Neuron (in vitro differentiated cells): ENCODE measurements around the gene HS3ST5.

ENCODE experiments used
- H2AFZ ChIP-seq: one replicate; pipeline ENCODE4 v1.6.1; 2013; ENCODE audit warnings: low read depth, mild to moderate bottlenecking, inconsistent platforms, low read length, moderate library complexity
- H3K27me3 ChIP-seq: one replicate; pipeline ENCODE4 v1.6.1; 2013; ENCODE audit warnings: low read length; ENCODE audit not compliant: insufficient read depth
- H3K36me3 ChIP-seq: one replicate; pipeline ENCODE4 v1.6.1; 2013; ENCODE audit warnings: low read length; ENCODE audit not compliant: insufficient read depth
- H3K4me1 ChIP-seq: one replicate; pipeline ENCODE4 v1.6.1; 2013; ENCODE audit warnings: low read length; ENCODE audit not compliant: insufficient read depth
- H3K4me3 ChIP-seq: 2 replicates; pipeline ENCODE4 v1.5.1; 2013; ENCODE audit warnings: mild to moderate bottlenecking, low read length, moderate library complexity
- H3K9me3 ChIP-seq: one replicate; pipeline ENCODE4 v1.6.1; 2013; ENCODE audit warnings: low read length

HS3ST5 gene

DNA sequence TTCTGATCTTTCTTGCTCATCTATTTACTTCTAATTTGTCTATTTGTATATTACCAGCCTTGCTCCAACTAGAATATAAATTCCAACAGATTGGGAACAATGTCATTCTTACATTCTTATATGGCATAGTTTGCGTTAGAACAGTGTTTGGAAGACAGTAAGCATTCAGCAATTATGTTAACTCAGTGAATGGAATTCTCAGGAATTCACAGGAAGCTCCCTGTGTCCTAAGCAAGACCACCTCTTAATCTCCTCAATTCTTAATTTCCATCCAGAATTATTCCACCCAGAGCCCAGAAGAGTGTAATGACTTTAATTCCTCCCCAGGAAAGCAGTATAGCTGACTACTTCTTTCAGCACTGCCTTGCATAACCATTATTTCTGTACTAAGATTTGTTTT lies 18.2 kb upstream of the HS3ST5 start:
- H2AFZ ChIP-seq, result no peak overlapping the region
- H3K36me3 ChIP-seq, result no peaks in the 10 kb centered on the region
- H3K27me3 ChIP-seq, result no peaks in the 10 kb centered on the region
- no peak overlapping the region for H3K4me3 ChIP-seq
- H3K9me3 ChIP-seq, result no peaks in the 10 kb centered on the region
- H3K4me1 ChIP-seq, result peaks cover 40% of the 10 kb centered on the region

GRCh38 chr6:114355300-114355699 lies 12.5 kb upstream of the HS3ST5 start:
- Histone ChIP-seq H3K4me3 (no peak overlapping the region), H3K27me3 (no peaks in the 10 kb centered on the region), H3K9me3 (no peaks in the 10 kb centered on the region), H3K36me3 (no peaks in the 10 kb centered on the region), H3K4me1 (peaks cover 6% of the 10 kb centered on the region), H2AFZ (no peak overlapping the region)

GRCh38 chr6:114354482-114354881 lies 11.7 kb upstream of the HS3ST5 start:
- Histone ChIP-seq H3K4me3 (no peak overlapping the region), H3K9me3 (no peaks in the 10 kb centered on the region), H3K27me3 (no peaks in the 10 kb centered on the region), H3K4me1 (peaks cover 6% of the 10 kb centered on the region), H3K36me3 (no peaks in the 10 kb centered on the region), H2AFZ (no peak overlapping the region)

GRCh38 chr6:114346451-114346850 lies 3.6 kb upstream of the HS3ST5 start:
- peaks cover 8% of the 10 kb centered on the region for H3K27me3 ChIP-seq
- H3K36me3 ChIP-seq, result no peaks in the 10 kb centered on the region
- no peak overlapping the region for H3K4me3 ChIP-seq
- H3K9me3 ChIP-seq, result no peaks in the 10 kb centered on the region
- peaks cover 34% of the 10 kb centered on the region for H3K4me1 ChIP-seq
- H2AFZ ChIP-seq, result no peak overlapping the region

DNA sequence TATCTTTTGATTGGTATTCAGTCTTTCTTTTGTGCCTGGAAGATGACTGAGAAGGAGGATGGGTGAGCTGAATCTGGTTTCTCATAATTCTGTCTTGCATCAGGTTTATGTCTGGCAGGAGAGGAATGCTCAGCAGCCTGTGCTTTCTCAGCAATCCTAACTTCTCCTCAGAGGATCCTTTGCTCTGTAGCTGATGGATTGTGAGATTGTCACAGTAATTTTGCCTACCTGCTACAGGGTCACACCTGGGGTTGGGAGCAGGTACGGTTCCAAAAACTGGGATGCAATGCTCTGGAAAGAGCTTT lies 2.1 kb upstream of the HS3ST5 start:
- peaks cover 13% of the 10 kb centered on the region for H3K27me3 ChIP-seq
- peaks cover 40% of the 10 kb centered on the region for H3K4me1 ChIP-seq
- H2AFZ ChIP-seq, result no peak overlapping the region
- no peaks in the 10 kb centered on the region for H3K36me3 ChIP-seq
- no peak overlapping the region for H3K4me3 ChIP-seq
- H3K9me3 ChIP-seq, result no peaks in the 10 kb centered on the region

DNA sequence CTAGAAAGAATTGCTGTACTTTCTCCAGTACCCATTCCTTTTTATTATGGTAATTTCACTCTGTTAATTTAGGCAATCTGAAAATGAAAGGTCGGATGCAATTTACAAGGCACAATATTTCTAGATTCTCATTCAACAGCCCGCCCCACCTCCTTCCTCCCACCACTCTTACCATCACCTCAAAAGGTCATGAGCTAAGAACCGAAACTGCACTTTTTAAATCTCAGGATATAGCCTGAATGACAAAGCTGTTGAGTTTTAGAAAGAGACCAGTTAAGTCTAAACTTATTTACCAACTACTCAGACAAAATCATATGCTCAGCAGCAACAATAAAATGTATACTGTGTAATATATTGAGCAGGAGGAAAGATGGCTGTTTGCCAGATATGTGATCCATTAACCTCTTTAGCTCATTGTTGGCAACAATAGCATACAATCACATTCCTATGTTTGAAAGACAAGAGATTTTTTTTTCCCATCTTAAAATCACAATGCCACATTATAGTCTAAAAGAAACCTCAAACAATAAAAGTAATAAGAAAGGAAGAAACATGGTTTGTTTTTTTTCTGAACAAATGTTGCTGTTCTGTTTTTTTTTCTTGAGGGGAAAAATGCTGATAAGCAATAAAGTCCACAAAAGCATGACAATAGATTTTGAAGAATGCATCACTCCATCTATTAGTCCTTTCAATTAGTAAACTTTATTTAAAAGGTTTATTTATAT lies 1.6 kb upstream of the HS3ST5 start:
- H2AFZ ChIP-seq, result no peak overlapping the region
- H3K4me3 ChIP-seq, result no peak overlapping the region
- no peaks in the 10 kb centered on the region for H3K36me3 ChIP-seq
- peaks cover 42% of the 10 kb centered on the region for H3K4me1 ChIP-seq
- H3K27me3 ChIP-seq, result peaks cover 13% of the 10 kb centered on the region
- no peaks in the 10 kb centered on the region for H3K9me3 ChIP-seq

GRCh38 chr6:114343782-114344144 lies 940 bp upstream of the HS3ST5 start:
- Histone ChIP-seq H3K4me1 (peaks cover 42% of the 10 kb centered on the region), H2AFZ (peak overlapping the region; percentile 88), H3K4me3 (peak overlapping the region; percentile 49), H3K36me3 (no peaks in the 10 kb centered on the region), H3K27me3 (peaks cover 13% of the 10 kb centered on the region), H3K9me3 (no peaks in the 10 kb centered on the region)

GRCh38 chr6:114342086-114342825 lies 567 bp downstream of the HS3ST5 start:
- Histone ChIP-seq H2AFZ (peak overlapping the region; percentile 74), H3K4me3 (peak overlapping the region; percentile 49), H3K36me3 (no peaks in the 10 kb centered on the region), H3K27me3 (peaks cover 13% of the 10 kb centered on the region), H3K4me1 (peaks cover 42% of the 10 kb centered on the region), H3K9me3 (no peaks in the 10 kb centered on the region)

DNA sequence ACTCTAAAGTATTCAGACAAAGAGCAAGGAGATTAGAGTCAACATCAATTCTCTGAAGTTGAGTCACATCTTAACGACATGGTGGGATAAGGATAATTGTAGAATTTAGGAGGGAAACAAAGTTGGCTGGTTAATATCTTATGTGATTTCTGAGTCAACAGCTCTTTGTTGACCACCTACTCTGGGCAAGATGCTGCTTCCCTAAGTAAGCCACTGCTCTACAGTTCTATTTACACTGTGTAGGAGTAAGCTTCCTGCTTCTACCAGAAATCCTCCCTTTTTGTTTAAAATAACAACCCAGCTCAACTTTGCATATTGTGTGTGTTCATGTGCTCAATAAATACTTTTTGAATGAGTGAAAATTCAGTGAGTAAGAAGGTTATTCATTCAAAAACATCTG lies 3.1 kb downstream of the HS3ST5 start:
- H3K9me3 ChIP-seq, result no peaks in the 10 kb centered on the region
- H3K4me1 ChIP-seq, result peaks cover 36% of the 10 kb centered on the region
- H3K27me3 ChIP-seq, result peaks cover 13% of the 10 kb centered on the region
- no peaks in the 10 kb centered on the region for H3K36me3 ChIP-seq
- H3K4me3 ChIP-seq, result no peak overlapping the region
- no peak overlapping the region for H2AFZ ChIP-seq

- H2AFZ ChIP-seq, result no peak overlapping the region
- H3K4me1 ChIP-seq, result no peaks in the 10 kb centered on the region
- H3K9me3 ChIP-seq, result no peaks in the 10 kb centered on the region
- H3K4me3 ChIP-seq, result no peak overlapping the region
- H3K36me3 ChIP-seq, result no peaks in the 10 kb centered on the region
- no peaks in the 10 kb centered on the region for H3K27me3 ChIP-seq
Measured at GRCh38 chr6:114334237-114334636, 8.6 kb downstream of the HS3ST5 start.

DNA sequence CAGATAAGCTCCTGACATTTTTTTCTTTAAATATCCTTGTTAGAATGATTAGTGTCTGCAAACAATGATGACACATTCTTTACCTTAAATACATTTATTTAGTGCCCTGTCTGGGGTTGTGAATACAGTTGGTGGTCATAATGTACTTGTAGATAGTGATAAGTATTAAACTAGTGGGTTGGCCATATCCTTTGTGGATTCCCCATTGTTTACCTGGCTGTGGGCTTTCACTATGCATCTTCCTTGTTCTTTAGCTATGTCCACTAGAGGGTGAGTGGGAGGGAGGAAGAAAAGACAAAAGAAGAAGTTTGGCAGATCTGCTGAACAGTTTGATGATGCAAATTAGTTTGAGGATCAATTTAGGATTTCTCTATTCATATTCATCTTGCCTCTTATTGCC lies 15.7 kb downstream of the HS3ST5 start:
- no peaks in the 10 kb centered on the region for H3K36me3 ChIP-seq

DNA sequence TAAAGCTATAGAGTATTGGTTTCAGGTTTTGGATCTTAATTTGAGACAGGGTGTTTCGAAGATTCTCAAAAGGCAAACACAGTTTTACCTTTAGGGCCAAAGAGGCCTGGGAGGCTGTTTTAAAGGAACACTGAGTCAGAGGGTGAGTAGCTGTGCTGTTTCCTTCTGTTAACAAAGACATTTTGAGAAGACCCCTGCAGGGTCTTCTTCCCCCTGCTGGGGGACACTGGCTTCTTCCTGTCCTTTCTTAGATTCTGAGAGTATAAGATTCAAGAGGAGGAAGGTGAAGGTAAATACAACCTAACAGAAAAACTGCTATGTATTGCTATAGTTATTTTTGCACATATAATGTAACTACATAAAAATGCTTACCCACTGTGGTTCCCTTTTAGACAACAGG lies 19.0 kb downstream of the HS3ST5 start:
- Histone ChIP-seq H3K4me1 (no peaks in the 10 kb centered on the region), H3K4me3 (no peak overlapping the region), H3K36me3 (no peaks in the 10 kb centered on the region), H2AFZ (no peak overlapping the region), H3K9me3 (no peaks in the 10 kb centered on the region), H3K27me3 (no peaks in the 10 kb centered on the region)

More for the DNA sequence above, 15.7 kb downstream of the HS3ST5 start:
- Histone ChIP-seq H2AFZ (no peak overlapping the region), H3K27me3 (no peaks in the 10 kb centered on the region), H3K4me1 (no peaks in the 10 kb centered on the region), H3K9me3 (no peaks in the 10 kb centered on the region), H3K4me3 (no peak overlapping the region)

DNA sequence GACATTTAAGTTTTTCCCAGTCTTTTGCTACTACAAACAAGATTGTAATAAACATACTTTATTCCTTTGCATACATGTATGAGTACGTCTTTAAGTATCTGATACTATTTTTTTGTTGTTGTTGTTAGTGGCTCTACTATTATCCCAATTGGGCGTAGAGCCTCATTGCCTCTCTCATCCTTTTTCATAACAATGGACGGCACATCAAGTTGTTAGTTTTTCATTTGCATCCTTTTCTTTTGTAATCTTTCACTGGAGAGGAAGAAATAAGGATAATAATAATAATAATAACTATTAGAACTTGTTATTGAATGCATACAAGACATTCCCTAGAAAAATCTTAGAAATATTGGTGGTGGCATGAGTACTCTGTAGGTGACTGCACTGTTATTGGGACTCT lies 23.1 kb downstream of the HS3ST5 start:
- no peaks in the 10 kb centered on the region for H3K36me3 ChIP-seq
- H2AFZ ChIP-seq, result no peak overlapping the region
- H3K27me3 ChIP-seq, result no peaks in the 10 kb centered on the region
- peaks cover 6% of the 10 kb centered on the region for H3K4me1 ChIP-seq
- H3K4me3 ChIP-seq, result no peak overlapping the region
- no peaks in the 10 kb centered on the region for H3K9me3 ChIP-seq
